ENCODE data around the gene PRKD1.

The PRKD1 gene

DNA sequence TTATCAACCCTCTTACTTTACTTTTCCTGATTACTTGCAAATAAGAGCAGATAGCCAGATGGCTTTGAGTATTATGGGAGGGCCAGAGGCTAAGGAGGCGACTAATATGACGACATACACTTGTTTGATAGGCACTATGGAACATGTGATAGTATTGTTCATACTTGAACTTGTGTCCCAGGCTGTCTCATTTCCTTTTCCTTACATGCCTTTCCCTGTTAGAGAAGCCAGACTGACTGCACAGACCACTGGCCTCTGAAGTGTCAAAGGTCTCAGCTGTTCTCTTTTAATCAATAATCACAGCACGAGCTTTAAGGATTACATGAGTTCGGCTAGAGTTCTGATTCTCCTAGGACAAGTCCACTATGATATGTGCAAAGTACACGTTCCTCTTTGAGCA lies 326.0 kb downstream of the PRKD1 start:
- no peak for DNase-seq (ENCODE audit: low spot score)

DNA sequence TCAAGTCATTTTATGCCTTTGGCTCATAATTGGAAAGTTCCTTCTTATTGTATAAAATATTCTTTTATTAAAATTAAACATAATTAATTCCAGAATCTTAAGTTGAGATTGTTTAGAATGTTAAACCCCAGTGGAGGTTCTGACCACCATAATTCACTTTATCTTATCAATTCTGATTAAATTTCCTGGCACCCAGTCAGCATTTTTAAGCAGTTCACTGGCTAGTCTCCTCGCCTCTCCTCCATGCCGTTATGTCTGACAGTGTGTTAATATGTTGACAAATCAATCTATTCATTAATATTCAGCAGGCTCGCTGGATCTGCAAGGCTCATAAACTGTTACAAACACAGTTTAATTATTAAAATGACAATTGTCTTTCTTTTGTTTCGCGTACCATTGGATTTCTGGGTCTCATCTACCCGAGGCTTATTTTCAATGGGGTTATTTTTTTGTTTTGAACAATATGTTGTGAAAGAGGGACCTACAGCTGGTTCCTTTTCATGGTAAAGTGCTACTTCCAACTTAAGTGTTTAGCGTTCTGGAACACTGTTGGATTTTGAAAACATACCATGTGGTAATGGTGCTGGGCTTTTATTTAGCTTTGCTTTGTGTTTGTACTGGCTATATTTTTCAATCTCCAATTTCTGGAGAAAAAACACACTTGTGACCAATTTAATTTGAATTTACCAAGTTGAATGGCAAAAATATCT lies 339.7 kb downstream of the PRKD1 start:
- DNase-seq (ENCODE audit: low spot score) = no peak

DNA sequence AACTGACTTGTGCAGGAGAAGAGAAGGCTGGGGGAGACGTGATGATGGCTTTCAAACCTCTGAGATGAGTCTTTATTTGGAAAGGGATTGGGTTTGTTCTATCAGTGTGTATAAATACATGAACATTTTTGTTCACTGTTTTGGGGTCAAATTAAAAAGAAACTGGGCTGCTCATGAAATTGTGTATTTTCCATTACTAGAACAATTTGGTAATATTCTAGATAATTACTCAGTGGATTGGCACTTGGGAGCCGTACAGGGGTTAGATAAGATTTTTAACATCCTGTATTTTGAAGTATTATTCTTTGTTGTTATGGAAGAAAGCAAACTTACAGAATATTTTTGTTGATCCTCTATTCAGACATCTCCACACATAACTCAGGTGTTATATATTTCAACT lies 340.6 kb downstream of the PRKD1 start:
- no peak for DNase-seq (ENCODE audit: low spot score)

DNA sequence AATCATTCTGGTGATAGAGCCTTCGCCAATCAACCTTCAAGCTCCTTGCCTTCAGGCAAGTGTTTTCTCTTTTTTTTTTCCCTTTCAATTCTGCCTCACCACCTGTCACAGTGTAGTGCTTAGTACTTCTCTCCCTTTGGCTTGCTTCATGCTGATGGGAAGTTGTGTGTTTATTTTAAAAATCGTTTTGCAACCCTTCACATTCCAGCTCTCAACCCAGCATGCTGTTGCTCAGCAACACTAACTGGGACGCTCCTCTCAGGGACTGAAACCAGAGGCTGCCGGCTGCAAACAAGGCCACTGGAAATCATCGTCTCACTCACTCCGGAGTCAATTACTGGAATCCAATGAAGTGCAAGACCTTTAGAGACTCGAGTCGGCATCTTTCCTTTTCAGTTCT lies 342.7 kb downstream of the PRKD1 start:
- no peak for DNase-seq (ENCODE audit: low spot score)

DNA sequence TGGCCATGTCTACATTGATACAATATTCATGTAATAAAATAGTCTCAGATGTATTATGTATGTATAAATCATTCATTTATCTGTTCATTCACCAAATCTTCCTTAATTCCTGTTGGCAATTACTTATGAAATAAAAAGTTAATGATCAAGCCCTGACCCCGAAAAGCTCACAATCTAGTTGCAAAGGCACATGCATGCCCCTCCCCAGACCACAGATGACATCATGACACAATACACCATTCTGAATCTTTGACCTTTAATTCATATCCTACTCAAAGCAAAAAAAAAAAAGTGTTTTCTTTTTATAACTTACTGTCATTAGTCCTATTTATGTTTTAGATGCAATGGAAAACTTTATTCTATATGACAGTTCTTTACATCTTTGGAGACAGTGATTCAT lies 346.9 kb downstream of the PRKD1 start:
- no peak for DNase-seq (ENCODE audit: low spot score)

DNA sequence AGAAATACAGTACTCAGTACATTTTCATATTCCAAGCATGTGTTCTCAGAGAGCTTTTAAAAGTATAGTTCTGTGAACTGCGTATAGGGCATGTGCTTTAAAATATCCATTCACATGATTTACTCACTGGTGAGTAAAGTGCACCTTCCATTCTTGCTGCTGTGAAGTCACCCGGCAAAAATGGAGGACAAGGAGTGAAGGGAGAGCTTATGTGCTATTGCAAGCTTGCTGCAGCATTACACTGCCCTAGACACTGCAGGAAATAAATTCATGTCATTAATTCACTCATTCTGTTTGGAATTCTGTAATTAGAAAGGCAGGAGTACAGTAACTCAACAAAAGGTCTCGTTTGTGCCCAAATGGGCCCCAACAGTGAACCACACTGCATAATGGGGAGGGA lies 347.8 kb downstream of the PRKD1 start:
- DNase-seq (ENCODE audit: low spot score) = no peak

DNA sequence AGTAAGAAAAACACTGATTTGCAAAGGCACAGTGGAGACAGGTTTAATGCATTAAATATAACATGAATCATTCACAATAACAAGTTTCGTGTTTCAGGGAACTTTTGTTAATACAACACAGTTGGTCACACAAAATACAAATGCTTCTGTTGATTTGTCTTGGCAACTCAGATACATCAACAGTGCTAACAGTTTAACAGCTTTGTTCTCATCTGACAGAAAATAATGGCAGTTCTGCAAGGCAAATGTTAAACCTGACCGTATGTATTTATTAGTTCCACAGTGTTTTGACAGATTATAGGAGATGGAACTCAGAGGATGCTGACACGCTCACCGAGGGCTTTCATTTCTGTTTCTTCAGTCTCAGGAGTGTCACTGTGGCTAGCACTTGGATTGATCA lies 350.7 kb downstream of the PRKD1 start:
- DNase-seq (ENCODE audit: low spot score) = no peak

DNA sequence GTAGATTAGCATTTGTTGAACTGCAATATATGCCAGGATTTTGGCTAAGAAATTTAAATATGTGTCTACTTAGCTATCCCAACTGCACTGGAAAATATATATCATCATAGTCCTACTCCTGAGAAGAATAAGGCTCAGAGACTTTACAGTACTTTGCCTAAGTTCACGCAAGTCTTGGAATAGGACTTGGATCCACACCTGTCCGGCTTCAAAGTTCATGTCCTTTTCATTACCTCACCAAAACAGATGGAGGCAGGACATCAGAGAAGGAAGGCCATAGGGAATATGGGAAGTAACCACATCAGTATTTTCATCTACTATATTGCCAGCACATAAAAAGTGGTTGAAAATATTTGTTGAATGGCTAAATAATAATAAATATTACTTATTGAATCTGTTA lies 358.5 kb downstream of the PRKD1 start:
- DNase-seq (ENCODE audit: low spot score) = no peak

DNA sequence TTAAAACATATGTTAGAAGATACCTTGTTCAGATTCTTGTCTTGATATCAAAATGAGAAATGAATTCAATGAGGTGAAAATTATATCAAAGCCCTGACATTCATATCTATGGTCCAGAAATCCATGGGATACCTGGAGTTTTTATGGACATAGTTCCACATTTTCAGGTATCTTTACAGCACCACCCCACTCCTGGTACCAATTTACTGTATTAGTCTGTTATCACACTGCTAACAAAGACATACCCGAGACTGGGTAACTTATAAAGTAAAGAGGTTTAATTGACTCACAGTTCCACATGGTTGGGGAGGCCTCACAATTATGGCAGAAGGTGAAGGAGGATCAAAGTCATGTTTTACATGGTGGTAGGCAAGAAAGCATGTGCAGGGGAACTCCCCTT lies 361.5 kb downstream of the PRKD1 start:
- no peak for DNase-seq (ENCODE audit: low spot score)

DNA sequence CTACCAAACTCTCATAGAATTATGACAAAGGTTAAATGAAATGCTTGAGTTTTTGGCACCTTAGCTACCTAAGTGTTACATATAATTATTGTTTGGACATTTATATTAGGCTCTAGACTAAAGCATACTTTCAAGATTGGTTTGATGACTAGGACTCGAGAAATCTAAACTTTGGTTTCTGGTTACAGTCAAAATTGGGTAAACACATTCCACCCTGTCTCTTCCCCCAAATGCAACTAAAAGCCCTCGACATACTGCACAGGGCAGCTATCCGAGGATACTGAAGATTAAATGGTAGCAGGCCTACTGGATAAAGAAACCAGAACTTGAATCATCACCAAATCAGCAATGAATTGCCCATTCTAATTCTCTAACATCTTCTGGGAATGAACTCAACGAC lies 369.1 kb downstream of the PRKD1 start:
- DNase-seq (ENCODE audit: low spot score) = no peak

DNA sequence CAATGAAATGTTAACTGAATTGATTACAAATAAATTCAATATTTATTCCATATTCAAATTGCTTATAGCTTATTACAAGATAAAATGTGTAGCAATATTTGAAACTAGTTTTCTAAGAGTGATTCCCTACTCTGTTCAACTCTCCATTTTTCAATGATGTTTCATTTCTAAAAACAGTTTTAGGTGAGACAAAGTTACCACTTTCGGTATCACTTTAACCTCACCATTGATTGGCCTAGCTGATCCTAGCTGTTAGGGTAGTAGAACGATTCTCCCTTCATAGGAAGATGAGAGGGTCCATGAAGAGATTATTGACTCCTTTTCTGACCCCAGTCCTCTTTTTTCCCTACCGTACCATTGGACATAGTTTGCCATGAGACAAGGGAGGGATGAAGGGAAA lies 373.3 kb downstream of the PRKD1 start:
- DNase-seq (ENCODE audit: low spot score) = no peak

DNA sequence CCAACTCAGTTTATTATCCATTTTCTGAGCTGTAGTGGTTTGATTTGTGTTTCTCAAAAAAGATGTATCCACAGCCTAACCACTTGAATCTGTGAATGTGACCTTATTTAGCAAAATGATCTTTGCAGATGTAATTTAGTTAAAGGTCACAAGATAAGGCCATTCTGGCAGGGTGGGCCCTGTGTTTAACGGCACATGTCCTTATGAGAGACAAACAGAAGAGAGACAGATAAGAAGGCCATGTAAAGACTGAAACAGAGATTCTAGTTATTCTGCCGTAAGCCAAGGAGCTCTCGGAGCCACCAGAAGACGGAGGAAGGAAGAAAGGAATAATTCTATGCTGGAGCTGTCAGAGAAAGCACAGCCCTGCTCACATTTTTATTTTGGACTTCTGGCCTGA lies 374.2 kb downstream of the PRKD1 start:
- DNase-seq (ENCODE audit: low spot score) = no peak

DNA sequence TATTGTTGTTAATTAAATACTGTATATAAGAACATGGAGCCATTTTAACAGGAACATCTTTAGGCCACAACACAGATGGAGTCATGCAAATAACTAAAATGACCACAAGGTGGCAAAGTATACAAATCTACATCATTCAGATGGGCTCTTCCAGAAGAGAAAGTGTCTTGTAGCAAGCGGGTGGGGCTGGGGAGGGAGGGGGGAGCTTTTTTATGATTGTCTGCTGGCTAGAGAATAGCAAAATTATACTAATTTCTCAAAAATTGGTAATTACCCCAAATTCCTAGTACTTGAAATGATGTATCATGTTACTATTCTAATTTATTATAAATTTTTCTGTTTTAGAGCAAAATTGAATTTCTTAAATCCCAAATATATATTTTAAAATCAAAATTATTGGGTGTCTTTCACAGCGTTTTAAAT lies 378.7 kb downstream of the PRKD1 start:
- DNase-seq (ENCODE audit: low spot score) = no peak

DNA sequence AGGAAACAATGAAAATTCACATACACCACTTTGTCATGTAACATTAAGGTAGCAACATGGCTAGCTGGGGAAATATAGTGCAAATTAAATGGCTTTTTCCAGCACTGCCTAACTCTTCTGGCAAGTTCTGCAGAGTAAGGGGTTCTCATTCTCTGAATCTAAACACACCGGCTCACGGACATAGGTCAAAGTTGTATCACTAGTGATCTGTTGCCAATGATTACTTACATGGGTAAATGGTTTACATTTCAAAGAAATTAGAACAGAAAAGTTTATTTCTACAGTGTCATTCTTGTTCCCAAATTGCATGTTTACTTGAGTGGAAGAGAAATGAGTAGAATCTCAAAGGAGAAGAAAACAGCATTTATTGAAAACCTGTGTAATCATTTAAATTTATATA lies 381.9 kb downstream of the PRKD1 start:
- DNase-seq (ENCODE audit: low spot score) = no peak

DNA sequence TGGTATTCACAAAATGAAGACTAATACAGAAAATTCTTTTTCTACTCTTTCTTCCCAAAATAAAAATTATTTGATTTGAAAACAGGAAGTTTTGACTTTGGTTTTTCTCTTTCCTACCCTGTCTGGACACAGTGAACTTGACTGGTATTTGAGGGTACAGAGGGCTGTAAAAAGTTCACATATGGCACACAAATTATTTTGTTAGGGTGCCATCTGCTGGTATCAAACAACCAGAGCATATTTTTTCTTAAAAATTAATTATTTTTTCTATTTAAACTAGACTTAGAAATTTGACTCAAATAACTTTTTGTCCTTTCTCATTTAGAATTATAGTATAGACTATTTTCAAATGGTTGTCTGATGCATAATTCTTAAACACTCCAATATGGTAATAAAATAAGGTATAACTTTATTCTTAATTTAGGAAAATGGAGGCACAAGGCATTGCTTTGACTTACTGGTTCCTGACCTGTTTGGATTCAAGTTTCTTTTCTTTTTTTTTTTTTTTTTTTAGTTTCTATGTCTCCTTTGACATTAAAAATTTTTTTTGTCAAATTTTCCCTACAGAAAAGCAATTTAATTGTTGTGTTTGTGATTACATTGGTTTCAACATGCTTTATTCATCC lies 390.6 kb downstream of the PRKD1 start:
- no peak for DNase-seq (ENCODE audit: low spot score)

DNA sequence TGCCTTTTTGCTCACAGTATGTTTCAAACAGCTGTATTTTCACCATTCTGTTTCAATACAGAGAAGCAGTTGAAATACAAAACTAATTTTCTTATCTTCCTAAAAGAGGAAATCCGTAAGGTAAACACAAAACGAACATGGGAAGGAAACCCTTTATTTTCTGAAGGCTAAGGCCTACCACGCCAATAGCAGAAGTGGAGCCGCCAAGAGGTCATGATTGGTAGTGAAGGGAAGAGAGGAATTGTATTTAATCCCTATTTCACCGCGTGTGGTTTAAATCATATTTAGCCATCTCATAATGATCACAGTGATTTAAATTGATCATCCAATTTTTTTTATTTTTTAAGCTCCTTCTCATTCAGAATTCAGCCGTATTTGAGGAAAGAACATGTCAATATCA lies 398.2 kb downstream of the PRKD1 start:
- no peak for DNase-seq (ENCODE audit: low spot score)

DNA sequence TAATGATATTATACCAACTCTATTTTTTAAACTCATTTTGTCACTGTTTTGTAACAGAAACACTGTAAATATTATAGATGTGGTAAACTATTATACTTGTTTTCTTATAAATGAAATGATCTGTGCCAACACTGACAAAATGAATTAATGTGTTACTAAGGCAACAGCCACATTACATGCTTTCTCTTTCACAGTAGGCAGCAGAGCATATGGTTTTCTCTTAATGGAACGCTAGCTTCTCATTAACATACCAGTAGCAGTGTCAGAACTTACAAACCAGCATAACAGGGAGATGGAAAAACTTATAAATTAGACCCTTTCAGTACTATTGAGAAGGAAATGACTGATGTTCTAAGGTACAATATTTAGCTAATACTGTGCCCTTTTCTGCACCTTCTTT lies 398.8 kb downstream of the PRKD1 start:
- no peak for DNase-seq (ENCODE audit: low spot score)

DNA sequence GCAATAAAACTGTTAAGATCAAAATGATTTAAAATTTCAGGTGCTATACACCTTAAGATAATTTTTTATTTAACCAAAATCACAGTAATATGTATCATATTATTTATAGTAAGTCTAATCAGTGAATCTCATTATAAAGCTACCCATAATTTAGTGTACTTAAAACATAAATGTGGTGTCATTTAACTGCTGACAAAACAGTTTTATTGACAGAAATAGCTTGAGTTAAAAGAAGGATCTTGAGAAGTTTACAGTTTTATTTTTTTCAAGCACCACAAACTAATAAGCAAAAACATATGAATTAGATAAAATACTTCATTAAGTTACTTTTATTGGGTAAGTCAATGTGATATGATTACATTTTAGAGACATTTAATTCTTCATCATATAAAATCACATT lies 400.4 kb downstream of the PRKD1 start:
- no peak for DNase-seq (ENCODE audit: low spot score)
